HepG2 (cell line): ENCODE data around the gene MAGI1. TPM values are rescaled to one million over a fixed set of nuclear protein-coding genes. Genes with fewer than 3 reads are reported as not detected.

Experiments used
- ATAC-seq: fragments of 200-7000 bp; cut with Tn5 transposase; 3 replicates; pipeline ENCODE4 v1.9.1; 2020; ENCODE audit warnings: mild to moderate bottlenecking, moderate library complexity
- BruUV-seq: library from RNA; stranded (reverse); fragments of 400-500 nt; replicated peaks from 2 replicates; lab custom pipeline; 2021; lab: Mats Ljungman, UMichigan
- CTCF ChIA-PET: fragments of 300-600 bp; formaldehyde crosslinking; extraction: SDS; loops from one replicate; lab custom pipeline; 2021; ENCODE audit warnings: low total read pairs, inconsistent platforms, low intra/inter-chr PET ratio; lab: Yijun Ruan, JAX
- POLR2A ChIA-PET: fragments of 350-600 bp; sonication (Branson Sonifier 250); formaldehyde crosslinking; loops from one replicate; lab custom pipeline; 2020; ENCODE audit warnings: antibody characterized with exemption, inconsistent platforms; lab: Yijun Ruan, JAX
- DNase-seq: peaks from one replicate; pipeline ENCODE4 v3.0.0-alpha.2; 2015; ENCODE audit warnings: low spot score
- FAIRE-seq: peaks from 3 replicates; lab custom pipeline; 2011; peaks lifted over from hg19 to GRCh38; lab: Jason Lieb, UNC
- H2AFZ ChIP-seq: one replicate; pipeline ENCODE4 v1.6.1; 2011; ENCODE audit warnings: low read length, inconsistent platforms
- H3K27ac ChIP-seq: fragments of 300-600 bp; 3 replicates; pipeline ENCODE4 v1.8.0; 2011; ENCODE audit warnings: mixed run types, mild to moderate bottlenecking, mixed read lengths, low read length, inconsistent platforms; ENCODE audit not compliant: insufficient read depth; ENCODE audit errors: extremely low read length
- H3K27me3 ChIP-seq, 2 experiments: fragments of 200-600 bp in 1 of 2; 2 replicates in 1 of 2; 3 replicates in 1 of 2; pipeline versions ENCODE4 v1.6.0 to v1.8.0; 2011; ENCODE audit warnings: low read length in 2 of 2, mild to moderate bottlenecking in 2 of 2, moderate library complexity in 2 of 2, inconsistent platforms in 1 of 2; ENCODE audit not compliant: insufficient read depth in 2 of 2, control insufficient read depth in 1 of 2
- H3K36me3 ChIP-seq, 2 experiments: fragments of 200-600 bp in 1 of 2; replicated peaks in 1 of 2; 2 replicates in 1 of 2; 3 replicates in 1 of 2; pipeline versions ENCODE4 v1.5.1 to v1.8.0; 2011; ENCODE audit warnings: low read length in 2 of 2, inconsistent platforms in 1 of 2; ENCODE audit not compliant: insufficient read depth in 2 of 2, control insufficient read depth in 1 of 2
- H3K4me1 ChIP-seq: 2 replicates; pipeline ENCODE4 v1.5.1; 2012; ENCODE audit warnings: low read length, inconsistent platforms; ENCODE audit not compliant: insufficient read depth
- H3K4me2 ChIP-seq: 2 replicates; pipeline ENCODE4 v1.6.0; 2011; ENCODE audit warnings: low read depth, low read length, inconsistent platforms
- H3K4me3 ChIP-seq, 3 experiments: fragments of 200-600 bp in 1 of 3; sonication (generic), shearing (Covaris generic) in 1 of 3; replicated peaks in 1 of 3; 2 replicates each; pipeline ENCODE4 v1.5.1; 2011 to 2016; ENCODE audit warnings: low read length in 3 of 3, inconsistent platforms in 2 of 3, low read depth in 2 of 3, mild to moderate bottlenecking in 2 of 3, control low read depth in 1 of 3, mixed read lengths in 1 of 3; ENCODE audit not compliant: insufficient read depth in 1 of 3
- H3K79me2 ChIP-seq: one replicate; pipeline ENCODE4 v1.6.1; 2011; ENCODE audit warnings: low read length, inconsistent platforms; ENCODE audit not compliant: insufficient read depth
- H3K9ac ChIP-seq: 2 replicates; pipeline ENCODE4 v1.6.0; 2011; ENCODE audit warnings: mild to moderate bottlenecking, low read depth, low read length, inconsistent platforms; ENCODE audit not compliant: insufficient read depth
- H3K9me3 ChIP-seq: 2 replicates; pipeline ENCODE4 v1.5.1; 2012; ENCODE audit warnings: mild to moderate bottlenecking, low read length
- H4K20me1 ChIP-seq: 2 replicates; pipeline ENCODE4 v1.6.0; 2011; ENCODE audit warnings: inconsistent platforms, mild to moderate bottlenecking, low read length, moderate library complexity; ENCODE audit not compliant: insufficient read depth
- GMEB1 ChIP-seq: sonication (generic); formaldehyde crosslinking; IDR thresholded peaks from 2 replicates; pipeline ENCODE4 v1.5.1; 2020; ENCODE audit warnings: missing genetic modification reagents, mild to moderate bottlenecking, borderline replicate concordance
- HMGXB3 ChIP-seq: sonication (generic); formaldehyde crosslinking; IDR thresholded peaks from 2 replicates; pipeline ENCODE4 v1.4.0; 2020; ENCODE audit warnings: missing genetic modification reagents, borderline replicate concordance
- HNRNPL ChIP-seq: fragments of 200-400 bp; formaldehyde crosslinking; IDR thresholded peaks from 2 replicates; pipeline ENCODE4 v1.6.1; 2017; ENCODE audit warnings: mild to moderate bottlenecking, low read depth, low read length
- KIAA2018 ChIP-seq: sonication (generic); formaldehyde crosslinking; IDR thresholded peaks from 2 replicates; pipeline ENCODE4 v1.5.0; 2020; ENCODE audit warnings: mild to moderate bottlenecking, missing genetic modification reagents, borderline replicate concordance
- NR2F2 ChIP-seq: IDR thresholded peaks from 2 replicates; pipeline ENCODE4 v1.6.1; 2012; ENCODE audit warnings: low read depth, inconsistent platforms, borderline replicate concordance
- THAP9 ChIP-seq: sonication (generic); formaldehyde crosslinking; IDR thresholded peaks from 2 replicates; pipeline ENCODE4; 2020; ENCODE audit warnings: missing genetic modification reagents, mild to moderate bottlenecking, borderline replicate concordance
- WGBS: methylation state at CpG from one replicate; pipeline ENCODE4 v1.1.6; 2017; ENCODE audit warnings: low lambda C conversion rate; 5-methylcytosine and 5-hydroxymethylcytosine counted together
- in situ Hi-C: cut with HindIII; loops from 2 replicates; pipeline ENCODE4 v1.10.0; 2017; ENCODE audit warnings: low pct_unique_long_range_greater_than_20kb; ENCODE audit not compliant: extremely low pct_ligation_motif_present
- intact Hi-C: fragments of 100-400 bp; cut with micrococcal nuclease; formaldehyde crosslinking; loops from one replicate; pipeline ENCODE4 v1.10.0; 2022; ENCODE audit not compliant: unreplicated experiment
- polyA plus RNA-seq, 8 experiments: library from polyadenylated mRNA; depleted of rRNA in 3 of 8; stranded (reverse) in 7 of 8; unstranded in 1 of 8; fragments of >200 nt; fragmentation: Illumina TruSeq in 4 of 8; extraction: Trizol in 4 of 8; gene quantifications; 2 replicates each; pipeline versions ENCODE4 v1.2.1 to v1.2.3, GENCODE V29; 2011 to 2016; ENCODE audit warnings: low read depth in 4 of 8, missing spikeins in 1 of 8, mixed read lengths in 1 of 8; ENCODE audit not compliant: insufficient read depth in 1 of 8
- total RNA-seq, 5 experiments: library from RNA; depleted of rRNA; stranded (reverse); fragments of >200 nt; fragmentation: Illumina TruSeq; extraction: Trizol; gene quantifications; 2 replicates each; pipeline ENCODE4 v1.2.3, GENCODE V29; 2016; ENCODE audit warnings: low read depth in 1 of 5

The MAGI1 gene
- total and polyA plus RNA-seq, 2 of the 13 experiments (the other 11 are each of a cell fraction or from before 2014, with no cell fraction given) = 22.2 to 26.0 TPM

- intact Hi-C loops = no loop called here
- Histone ChIP-seq H2AFZ (no peak overlapping the region), H3K4me2 (no peak overlapping the region), H3K4me3 (no peak overlapping the region), H3K9ac (no peak overlapping the region), H3K9me3 (no peaks in the 10 kb centered on the region), H3K36me3 (no peaks in the 10 kb centered on the region), H3K27me3 (no peaks in the 10 kb centered on the region), H3K79me2 (no peaks in the 10 kb centered on the region), H4K20me1 (peaks cover 4% of the 10 kb centered on the region; the same call in 1 of the 2 replicates), H3K4me1 (peaks cover 12% of the 10 kb centered on the region), H3K27ac (no peak overlapping the region)
- FAIRE-seq (no peak), ATAC-seq (no peak), DNase-seq (no peak)
- in situ Hi-C loops = no loop called here
- CTCF ChIA-PET = no interaction called here
- 95% methylated on average over 5 of the region's 5 CpGs for WGBS
- POLR2A ChIA-PET = no interaction called here
- no TSS peak for BruUV-seq
- TF ChIP-seq THAP9 (CRISPR knock-in tag) = no peak
- TF ChIP-seq HMGXB3 (CRISPR knock-in tag) = no peak
- no peak for TF ChIP-seq NR2F2
- TF ChIP-seq GMEB1 (CRISPR knock-in tag) = no peak
- TF ChIP-seq KIAA2018 (CRISPR knock-in tag) = no peak
- TF ChIP-seq HNRNPL = no peak
Observed at GRCh38 chr3:65560133-65560532, 478.6 kb downstream of the MAGI1 start.
